NCI-H524 (cell line): Measurements from ENCODE around the gene IGSF3.

Experiments used
- DNase-seq, 2 experiments: peaks; one replicate each; lab custom pipeline; 2025; lab: John Stamatoyannopoulos, UW

Gene IGSF3

GRCh38 chr1:116667575-116668105 lies at the start of gene IGSF3:
TSS of gene IGSF3 (minus strand) at chr1:116667733. CDS start at chr1:116666326, 1,407 bp downstream.
- peak in 1 of 2 experiments; percentile 62 for DNase-seq

GRCh38 chr1:116717318-116717717 lies 49.8 kb upstream of the IGSF3 start:
- DNase-seq = no peak

- no peak for DNase-seq
Measured at GRCh38 chr1:116716391-116716790, 48.9 kb upstream of the IGSF3 start.

- DNase-seq = no peak
Measured at GRCh38 chr1:116713474-116713873, 45.9 kb upstream of the IGSF3 start.

- no peak for DNase-seq
Measured at GRCh38 chr1:116712510-116712909, 45.0 kb upstream of the IGSF3 start.

- peak in 1 of 2 experiments; percentile 24 for DNase-seq
Measured at GRCh38 chr1:116711263-116711840, 43.8 kb upstream of the IGSF3 start.

- peak in 1 of 2 experiments; percentile 7 for DNase-seq
Measured at GRCh38 chr1:116710420-116711262, 43.1 kb upstream of the IGSF3 start.

- no peak for DNase-seq
Measured at GRCh38 chr1:116709666-116710167, 42.2 kb upstream of the IGSF3 start.

- peak in 1 of 2 experiments; percentile 26 for DNase-seq
Measured at GRCh38 chr1:116708255-116708900, 40.8 kb upstream of the IGSF3 start.

GRCh38 chr1:116706841-116707240 lies 39.3 kb upstream of the IGSF3 start:
- DNase-seq = no peak

GRCh38 chr1:116706123-116706522 lies 38.6 kb upstream of the IGSF3 start:
- no peak for DNase-seq

GRCh38 chr1:116704278-116704677 lies 36.7 kb upstream of the IGSF3 start:
- DNase-seq = no peak

GRCh38 chr1:116699605-116700004 lies 32.1 kb upstream of the IGSF3 start:
- DNase-seq = peak in 1 of 2 experiments; percentile 59

GRCh38 chr1:116698244-116698595 lies 30.7 kb upstream of the IGSF3 start:
- DNase-seq = no peak

GRCh38 chr1:116697548-116698243 lies 30.2 kb upstream of the IGSF3 start:
- DNase-seq = no peak

- DNase-seq = no peak
Measured at GRCh38 chr1:116694524-116694923, 27.0 kb upstream of the IGSF3 start.

- no peak for DNase-seq
Measured at GRCh38 chr1:116693759-116694480, 26.4 kb upstream of the IGSF3 start.

GRCh38 chr1:116692879-116693278 lies 25.3 kb upstream of the IGSF3 start:
- DNase-seq = no peak

- DNase-seq = no peak
Measured at GRCh38 chr1:116690849-116691406, 23.4 kb upstream of the IGSF3 start.

- peak in 1 of 2 experiments; percentile 19 for DNase-seq
Measured at GRCh38 chr1:116690396-116690848, 22.9 kb upstream of the IGSF3 start.
